Measurements from ENCODE around the gene MT1G.
"Not testable (repeated sequence)": the region's sequence is repeated elsewhere in the genome, so short reads cannot be mapped to it uniquely, and the experiment has no call there.

The MT1G gene

GRCh38 chr16:56636616-56637413, 31.1 kb downstream of the MT1G start:
- DNase-seq (ENCODE audit: low spot score): no peak

DNA sequence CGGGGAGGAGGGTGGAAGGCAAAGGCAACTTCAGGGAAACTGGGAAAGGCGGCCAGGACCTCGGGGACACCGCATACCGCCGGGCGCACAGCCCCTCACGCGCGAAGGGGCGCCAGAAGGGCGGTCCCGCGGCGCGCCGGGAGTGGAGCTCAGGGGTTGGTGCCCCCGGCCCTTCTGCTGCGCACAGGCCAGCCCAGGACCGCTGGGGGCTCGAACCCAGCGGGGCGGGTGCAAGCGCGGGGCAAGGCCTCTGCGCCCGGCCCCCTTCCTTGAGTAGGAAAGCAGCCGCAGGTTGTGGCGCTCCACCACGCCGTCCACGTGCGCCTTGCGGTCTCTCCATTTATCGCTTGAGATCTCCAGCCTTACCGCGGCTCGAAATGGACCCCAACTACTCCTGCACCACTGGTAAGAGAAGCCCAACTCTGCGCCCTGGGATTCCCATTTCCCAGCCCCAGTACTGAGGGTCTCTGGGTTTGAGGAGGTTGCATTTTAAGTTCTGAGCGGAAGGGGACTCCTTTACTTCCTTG, 32.4 kb downstream of the MT1G start:
- no peak for DNase-seq (ENCODE audit: low spot score)

- no peak for DNase-seq (ENCODE audit: low spot score)
Observed at GRCh38 chr16:56634715-56635440, 33.0 kb downstream of the MT1G start.

GRCh38 chr16:56633535-56633934, 34.3 kb downstream of the MT1G start:
- DNase-seq (ENCODE audit: low spot score): no peak

DNA sequence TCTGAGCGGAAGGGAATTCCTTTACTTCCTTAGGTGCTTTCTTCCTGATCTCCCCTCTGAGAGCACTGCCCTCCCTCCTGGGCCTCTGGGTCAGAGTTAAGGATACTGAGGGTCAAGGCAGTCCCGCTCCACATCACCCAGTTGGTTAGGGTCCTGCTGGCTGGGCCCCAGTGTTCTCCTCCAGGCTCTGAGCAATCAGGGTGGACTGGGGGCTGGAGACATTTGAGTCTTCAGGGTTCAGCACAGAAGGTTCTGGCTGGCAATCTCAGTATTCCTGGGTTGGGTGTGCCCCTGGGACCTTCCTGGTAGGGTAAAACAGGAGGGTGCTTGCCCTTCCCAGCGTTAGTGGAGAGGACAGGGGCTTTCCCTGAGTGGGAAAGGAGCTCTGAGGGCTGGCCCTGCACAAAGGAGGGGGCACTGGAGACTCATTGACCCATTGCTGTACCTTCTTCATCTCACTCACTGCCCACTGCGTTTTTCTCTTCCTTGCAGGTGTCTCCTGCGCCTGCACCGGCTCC, 35.0 kb downstream of the MT1G start:
- no peak for DNase-seq (ENCODE audit: low spot score)

- DNase-seq (ENCODE audit: low spot score): no peak
Observed at GRCh38 chr16:56632156-56632847, 35.6 kb downstream of the MT1G start, which contains the start of gene MT1M. Gene MT1M, plus strand, starts transcription at chr16:56632659. Its CDS starts 73 bp downstream, at chr16:56632732.

- no peak for DNase-seq (ENCODE audit: low spot score)
Observed at GRCh38 chr16:56631832-56632155, 36.1 kb downstream of the MT1G start.

- no peak for DNase-seq (ENCODE audit: low spot score)
Observed at GRCh38 chr16:56631197-56631596, 36.7 kb downstream of the MT1G start.

DNA sequence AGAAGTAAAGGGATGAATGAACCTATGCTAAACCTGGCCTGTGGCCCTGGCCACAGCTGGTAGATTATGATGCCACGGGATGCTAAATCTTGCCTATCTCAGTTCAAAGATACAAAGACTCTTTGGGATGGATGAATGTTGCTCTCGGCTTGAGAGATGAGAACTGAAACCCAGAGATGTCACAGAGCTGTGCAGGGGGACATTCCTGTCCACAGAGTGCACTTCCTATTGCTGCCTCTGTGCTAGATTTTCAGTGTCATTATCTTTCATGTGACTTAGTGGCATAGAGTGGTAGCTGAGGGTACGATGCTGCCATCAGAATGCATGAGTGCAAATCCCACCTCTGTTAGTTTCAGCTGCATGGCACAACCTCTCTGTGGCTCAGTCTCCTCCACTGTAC, 37.7 kb downstream of the MT1G start:
- no peak for DNase-seq (ENCODE audit: low spot score)

GRCh38 chr16:56629531-56629930, 38.3 kb downstream of the MT1G start:
- no peak for DNase-seq (ENCODE audit: low spot score)

- DNase-seq (ENCODE audit: low spot score): no peak
Observed at GRCh38 chr16:56628486-56629350, 39.1 kb downstream of the MT1G start.

DNA sequence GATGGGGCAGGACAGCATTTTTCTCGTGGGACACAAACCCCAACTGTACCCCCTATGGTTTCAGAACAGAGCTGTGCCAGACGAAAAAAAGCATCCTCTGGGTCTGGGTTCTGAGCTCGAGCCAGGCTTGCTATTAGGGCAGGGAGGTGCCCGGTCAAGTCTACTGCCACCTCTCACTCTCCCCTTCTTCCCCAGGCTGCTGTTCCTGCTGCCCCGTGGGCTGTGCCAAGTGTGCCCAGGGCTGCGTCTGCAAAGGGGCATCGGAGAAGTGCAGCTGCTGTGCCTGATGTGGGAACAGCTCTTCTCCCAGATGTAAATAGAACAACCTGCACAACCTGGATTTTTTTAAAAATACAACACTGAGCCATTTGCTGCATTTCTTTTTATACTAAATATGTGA, 41.2 kb downstream of the MT1G start:
- DNase-seq (ENCODE audit: low spot score): no peak

DNA sequence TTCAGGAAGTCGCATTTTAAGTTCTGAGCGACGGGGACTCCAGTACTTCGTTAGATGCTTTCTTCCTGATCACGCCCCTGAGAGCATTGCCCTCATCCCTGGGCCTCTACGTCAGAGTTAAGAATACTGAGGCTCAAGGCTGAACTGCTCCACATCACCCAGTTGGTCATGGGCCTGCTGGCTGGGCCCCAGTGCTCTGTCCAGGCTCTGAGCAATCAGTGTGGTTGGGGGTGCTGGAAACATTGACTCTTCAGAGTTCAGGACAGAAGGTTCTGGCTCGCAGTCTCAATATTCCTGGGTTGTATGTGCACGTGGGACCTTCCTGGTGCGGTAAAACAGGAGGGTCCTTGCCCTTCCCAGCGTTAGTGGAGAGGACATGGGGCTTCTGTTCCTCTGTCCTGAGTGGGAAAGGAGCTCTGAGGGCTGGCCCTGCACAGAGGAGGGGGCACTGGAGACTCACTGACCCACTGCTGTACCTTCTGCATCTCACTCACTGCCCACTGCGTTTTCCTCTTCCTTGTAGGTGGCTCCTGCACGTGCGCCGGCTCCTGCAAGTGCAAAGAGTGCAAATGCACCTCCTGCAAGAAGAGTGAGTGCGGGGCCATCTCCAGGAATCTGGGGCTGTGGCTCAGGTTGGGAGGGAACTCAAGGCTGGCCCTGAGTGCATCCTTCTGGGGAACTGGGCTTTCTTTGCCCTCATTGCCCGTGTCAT, 41.8 kb downstream of the MT1G start:
- DNase-seq (ENCODE audit: low spot score): peak; percentile 94

DNA sequence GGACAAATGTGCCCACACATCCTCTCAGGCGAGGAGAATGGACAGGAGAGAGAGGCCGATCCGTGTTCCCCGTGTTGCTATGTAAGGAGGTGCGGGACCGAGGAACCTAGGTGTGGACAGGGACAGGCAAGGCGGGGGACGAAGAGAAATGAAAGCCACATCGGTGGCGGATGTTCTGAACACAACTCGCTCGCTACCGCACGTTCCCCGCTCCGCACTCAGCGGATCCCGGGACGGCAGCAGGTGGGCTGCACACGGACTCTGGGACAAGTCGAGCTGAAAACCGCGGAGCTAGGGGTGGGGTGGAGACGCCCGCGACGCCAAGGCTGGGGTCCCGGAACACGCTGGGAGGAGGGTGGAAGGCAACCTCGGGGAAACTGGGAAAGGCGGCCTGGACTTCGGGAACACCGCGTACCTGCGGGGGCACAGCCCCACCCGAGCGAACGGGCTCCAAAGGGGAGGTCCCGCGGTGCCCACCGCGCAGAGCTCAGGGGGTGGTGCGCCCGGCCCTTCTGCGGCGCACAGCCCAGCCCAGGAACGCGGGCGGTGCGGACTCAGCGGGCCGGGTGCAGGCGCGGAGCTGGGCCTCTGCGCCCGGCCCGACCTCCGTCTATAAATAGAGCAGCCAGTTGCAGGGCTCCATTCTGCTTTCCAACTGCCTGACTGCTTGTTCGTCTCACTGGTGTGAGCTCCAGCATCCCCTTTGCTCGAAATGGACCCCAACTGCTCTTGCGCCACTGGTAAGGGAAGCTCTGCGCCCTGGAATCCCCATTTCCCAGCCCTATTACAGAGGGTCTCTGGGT, 42.5 kb downstream of the MT1G start, which contains the start of gene MT1E:
Gene MT1E, plus strand, starts transcription at position 642 of the 803 bp plus-strand sequence. Its CDS starts 71 bp downstream, at position 713.
- peak; percentile 88 for DNase-seq (ENCODE audit: low spot score)

- peak; percentile 88 for DNase-seq (ENCODE audit: low spot score)
Observed at GRCh38 chr16:56623637-56624036, 44.2 kb downstream of the MT1G start.

DNA sequence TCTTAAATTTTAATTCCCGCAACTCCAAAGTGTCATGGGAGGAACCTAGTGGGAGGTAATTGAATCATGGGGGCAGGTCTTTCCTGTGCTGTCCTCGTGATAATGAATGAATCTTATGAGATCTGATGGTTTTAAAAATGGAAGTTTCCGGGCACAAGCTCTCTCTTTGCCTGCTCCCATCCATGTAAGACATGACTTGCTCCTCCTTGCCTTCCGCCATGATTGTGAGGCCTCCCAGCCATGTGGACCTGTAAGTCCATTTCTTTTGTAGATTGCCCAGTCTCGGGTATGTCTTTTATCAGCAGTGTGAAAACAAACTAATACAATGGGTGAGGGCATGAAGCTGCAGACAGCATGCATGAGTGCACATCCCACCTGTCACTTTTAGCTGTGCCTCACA, 44.7 kb downstream of the MT1G start:
- not testable (repeated sequence) for DNase-seq (ENCODE audit: low spot score)

DNA sequence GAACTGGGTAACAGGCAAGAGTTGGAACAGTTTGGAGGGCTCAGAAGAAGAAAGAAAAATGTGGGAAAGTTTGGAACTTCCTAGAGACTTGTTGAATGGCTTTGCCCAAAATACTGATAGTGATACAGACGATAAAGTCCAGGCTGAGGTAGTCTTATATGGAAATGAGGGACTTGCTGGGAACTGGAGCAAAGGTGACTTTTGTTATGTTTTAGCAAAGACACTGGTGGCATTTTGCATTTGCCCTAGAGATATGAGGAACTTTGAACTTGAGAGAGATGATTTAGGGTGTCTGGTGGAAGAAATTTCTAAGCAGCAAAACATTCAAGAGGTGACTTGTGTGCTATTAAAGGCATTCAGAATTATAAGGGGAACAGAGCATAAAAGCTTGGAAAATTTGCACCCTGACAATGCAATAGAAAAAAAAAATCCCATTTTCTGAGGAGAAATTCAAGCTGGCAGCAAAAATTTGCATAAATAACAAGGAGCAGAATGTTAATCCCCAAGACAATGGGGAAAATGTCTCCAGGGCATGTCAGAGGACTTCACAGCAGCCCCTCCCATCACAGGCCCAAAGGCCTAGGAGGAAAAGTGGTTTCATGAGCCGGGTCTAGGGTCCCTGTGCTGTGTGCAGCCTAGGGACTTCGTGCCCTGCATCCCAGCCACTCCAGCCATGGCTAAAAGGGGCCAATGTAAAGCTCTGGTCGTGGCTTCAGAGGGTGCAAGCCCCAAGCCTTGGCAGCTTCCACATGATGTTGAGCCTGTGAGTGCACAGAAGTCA, 46.0 kb downstream of the MT1G start:
- not testable (repeated sequence) for DNase-seq (ENCODE audit: low spot score)

GRCh38 chr16:56620339-56620897, 47.4 kb downstream of the MT1G start:
- peak; percentile 48 for DNase-seq (ENCODE audit: low spot score)

GRCh38 chr16:56618138-56618537, 49.7 kb downstream of the MT1G start:
- peak; percentile 11 for DNase-seq (ENCODE audit: low spot score)
